ENCODE results near the gene NHERF1.

The NHERF1 gene

GRCh38 chr17:74801896-74802295, 53.5 kb downstream of the NHERF1 start:
- Histone ChIP-seq H3K9me3 (ENCODE audit: severe bottlenecking) (no peaks in the 10 kb centered on the region), H3K4me3 (ENCODE audit: severe bottlenecking) (no peak overlapping the region), H3K27me3 (ENCODE audit: insufficient read depth, poor library complexity, severe bottlenecking) (no peaks in the 10 kb centered on the region), H3K27ac (ENCODE audit: poor library complexity, severe bottlenecking) (no peak overlapping the region), H3K4me1 (ENCODE audit: insufficient read depth, poor library complexity, severe bottlenecking) (no peaks in the 10 kb centered on the region), H3K36me3 (ENCODE audit: low read depth) (peaks cover 3% of the 10 kb centered on the region; the same call in 1 of the 2 replicates)
- no peak for TF ChIP-seq CTCF (IDR thresholded peaks at IDR 0.05; ENCODE audit: poor library complexity, severe bottlenecking)
- ATAC-seq (ENCODE audit: low read depth) (no peak; the same call in 2 of the 3 replicates), DNase-seq (ENCODE audit: low spot score) (no peak)

- DNase-seq (ENCODE audit: low spot score) (no peak), ATAC-seq (ENCODE audit: low read depth) (no peak)
- TF ChIP-seq CTCF (IDR thresholded peaks at IDR 0.05; ENCODE audit: poor library complexity, severe bottlenecking): no peak
- Histone ChIP-seq H3K9me3 (ENCODE audit: severe bottlenecking) (no peaks in the 10 kb centered on the region), H3K36me3 (ENCODE audit: low read depth) (no peaks in the 10 kb centered on the region), H3K4me3 (ENCODE audit: severe bottlenecking) (no peak overlapping the region), H3K4me1 (ENCODE audit: insufficient read depth, poor library complexity, severe bottlenecking) (no peaks in the 10 kb centered on the region), H3K27ac (ENCODE audit: poor library complexity, severe bottlenecking) (no peak overlapping the region), H3K27me3 (ENCODE audit: insufficient read depth, poor library complexity, severe bottlenecking) (no peaks in the 10 kb centered on the region)
Observed at GRCh38 chr17:74803388-74803930, 55.0 kb downstream of the NHERF1 start.

- TF ChIP-seq CTCF (IDR thresholded peaks at IDR 0.05; ENCODE audit: poor library complexity, severe bottlenecking): no peak
- DNase-seq (ENCODE audit: low spot score) (no peak), ATAC-seq (ENCODE audit: low read depth) (no peak)
- Histone ChIP-seq H3K27ac (ENCODE audit: poor library complexity, severe bottlenecking) (no peak overlapping the region), H3K4me3 (ENCODE audit: severe bottlenecking) (no peak overlapping the region), H3K36me3 (ENCODE audit: low read depth) (no peaks in the 10 kb centered on the region), H3K4me1 (ENCODE audit: insufficient read depth, poor library complexity, severe bottlenecking) (no peaks in the 10 kb centered on the region), H3K9me3 (ENCODE audit: severe bottlenecking) (no peaks in the 10 kb centered on the region), H3K27me3 (ENCODE audit: insufficient read depth, poor library complexity, severe bottlenecking) (no peaks in the 10 kb centered on the region)
Observed at GRCh38 chr17:74803971-74804370, 55.5 kb downstream of the NHERF1 start.

DNA sequence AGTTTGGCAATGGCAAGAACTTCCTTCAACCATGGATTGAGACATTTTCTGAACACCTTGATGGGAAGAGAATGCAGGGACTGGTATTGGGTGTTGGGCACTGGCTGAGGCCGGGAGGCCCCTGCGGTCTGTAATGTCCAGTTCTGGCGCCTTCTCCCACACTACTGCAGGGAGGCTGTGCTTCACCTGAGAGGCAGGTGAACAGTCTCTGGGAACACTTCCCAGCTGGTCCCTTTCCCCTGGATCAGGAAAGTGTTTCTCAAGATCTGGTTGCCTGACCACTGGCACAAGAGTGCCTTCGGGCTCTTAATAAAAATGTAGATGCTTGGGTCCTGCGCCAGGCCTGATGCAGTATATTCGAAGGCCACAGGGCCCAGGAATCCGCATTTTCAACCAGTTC, 56.3 kb downstream of the NHERF1 start:
- H3K27ac ChIP-seq (ENCODE audit: poor library complexity, severe bottlenecking): no peak overlapping the region
- H3K9me3 ChIP-seq (ENCODE audit: severe bottlenecking): no peaks in the 10 kb centered on the region
- TF ChIP-seq CTCF (IDR thresholded peaks at IDR 0.05; ENCODE audit: poor library complexity, severe bottlenecking): no peak
- H3K4me3 ChIP-seq (ENCODE audit: severe bottlenecking): no peak overlapping the region
- ATAC-seq (ENCODE audit: low read depth): no peak
- H3K27me3 ChIP-seq (ENCODE audit: insufficient read depth, poor library complexity, severe bottlenecking): no peaks in the 10 kb centered on the region
- no peaks in the 10 kb centered on the region for H3K4me1 ChIP-seq (ENCODE audit: insufficient read depth, poor library complexity, severe bottlenecking)
- no peaks in the 10 kb centered on the region for H3K36me3 ChIP-seq (ENCODE audit: low read depth)
- DNase-seq (ENCODE audit: low spot score): no peak

- no peak for TF ChIP-seq CTCF (IDR thresholded peaks at IDR 0.05; ENCODE audit: poor library complexity, severe bottlenecking)
- H3K9me3 ChIP-seq (ENCODE audit: severe bottlenecking): no peaks in the 10 kb centered on the region
- H3K36me3 ChIP-seq (ENCODE audit: low read depth): no peaks in the 10 kb centered on the region
- no peaks in the 10 kb centered on the region for H3K4me1 ChIP-seq (ENCODE audit: insufficient read depth, poor library complexity, severe bottlenecking)
- ATAC-seq (ENCODE audit: low read depth) (no peak), DNase-seq (ENCODE audit: low spot score) (no peak)
- no peak overlapping the region for H3K27ac ChIP-seq (ENCODE audit: poor library complexity, severe bottlenecking)
- no peaks in the 10 kb centered on the region for H3K27me3 ChIP-seq (ENCODE audit: insufficient read depth, poor library complexity, severe bottlenecking)
- H3K4me3 ChIP-seq (ENCODE audit: severe bottlenecking): no peak overlapping the region
Observed at GRCh38 chr17:74805591-74805991, 57.2 kb downstream of the NHERF1 start.
